MCF 10A (cell line): ENCODE results near the gene FBXL19. TPM values are rescaled to one million over a fixed set of nuclear protein-coding genes. Genes with fewer than 3 reads are reported as not detected.

ENCODE experiments used
- BruUV-seq: library from RNA; stranded (reverse); fragments of 400-500 nt; replicated peaks from 2 replicates; lab custom pipeline; 2021; lab: Mats Ljungman, UMichigan
- CTCF ChIA-PET: fragments of 300-600 bp; sonication (Branson Sonifier 250); formaldehyde crosslinking; extraction: SDS; loops from one replicate; lab custom pipeline; 2021; ENCODE audit warnings: antibody characterized with exemption, inconsistent platforms; lab: Yijun Ruan, JAX
- POLR2A ChIA-PET: fragments of 300-600, 350-650 bp; sonication (Branson Sonifier 250); formaldehyde crosslinking; extraction: SDS; loops from one replicate; lab custom pipeline; 2020; ENCODE audit warnings: antibody characterized with exemption, inconsistent platforms; lab: Yijun Ruan, JAX
- DNase-seq: peaks from one replicate; pipeline ENCODE4 v3.0.0-alpha.2; 2018; ENCODE audit not compliant: unreplicated experiment
- H3K27ac Mint-ChIP-seq: one replicate; pipeline ENCODE4 v1.8.0; 2022; ENCODE audit warnings: mild to moderate bottlenecking, low read depth, mixed read lengths; ENCODE audit not compliant: unreplicated experiment
- H3K27me3 Mint-ChIP-seq: one replicate; pipeline ENCODE4 v1.8.0; 2022; ENCODE audit warnings: mixed read lengths; ENCODE audit not compliant: insufficient read depth, unreplicated experiment
- H3K36me3 Mint-ChIP-seq: one replicate; pipeline ENCODE4 v1.8.0; 2022; ENCODE audit warnings: mild to moderate bottlenecking, moderate library complexity, mixed read lengths; ENCODE audit not compliant: insufficient read depth, unreplicated experiment
- H3K4me1 Mint-ChIP-seq: one replicate; pipeline ENCODE4 v1.8.0; 2022; ENCODE audit warnings: mixed read lengths; ENCODE audit not compliant: insufficient read depth, unreplicated experiment
- H3K4me3 Mint-ChIP-seq: one replicate; pipeline ENCODE4 v1.8.0; 2022; ENCODE audit warnings: mild to moderate bottlenecking, moderate library complexity, mixed read lengths; ENCODE audit not compliant: unreplicated experiment
- H3K9me3 Mint-ChIP-seq: one replicate; pipeline ENCODE4 v1.8.0; 2022; ENCODE audit warnings: mixed read lengths; ENCODE audit not compliant: unreplicated experiment
- CTCF ChIP-seq: fragments of 200-600 bp; IDR thresholded peaks from one replicate; pipeline ENCODE4 v1.8.0; 2022; ENCODE audit warnings: antibody characterized with exemption, mild to moderate bottlenecking; ENCODE audit not compliant: unreplicated experiment
- intact Hi-C: fragments of 100-400 bp; cut with micrococcal nuclease; formaldehyde crosslinking; loops from 2 replicates; pipeline ENCODE4 v1.14.1; 2022
- total RNA-seq: library from RNA; stranded (reverse); gene quantifications from 2 replicates; pipeline ENCODE4 v1.2.3, GENCODE V29; 2022

The FBXL19 gene
- total RNA-seq, 1 experiment from 2014 or later: 18.0 TPM

- H3K9me3 Mint-ChIP-seq: peaks cover 6% of the 10 kb centered on the region
Measured at GRCh38 chr16:30914830-30915229, 8.5 kb upstream of the FBXL19 start.

GRCh38 chr16:30918614-30919013 lies 4.8 kb upstream of the FBXL19 start:
- no peaks in the 10 kb centered on the region for H3K4me1 Mint-ChIP-seq
- POLR2A ChIA-PET: interaction anchor here (1.7 kb wide), 1 partner anchor 12 kb away, joined by 5 read pairs; no protein-coding TSS in a partner anchor
- peaks cover 9% of the 10 kb centered on the region for H3K36me3 Mint-ChIP-seq
- no peaks in the 10 kb centered on the region for H3K27me3 Mint-ChIP-seq
- H3K9me3 Mint-ChIP-seq: peaks cover 6% of the 10 kb centered on the region
- CTCF ChIA-PET: interaction anchor here (0.9 to 2.6 kb wide), 4 partner anchors 17 to 140 kb away, joined by 4 to 18 read pairs (median 7); no protein-coding TSS in a partner anchor
- intact Hi-C loops: no loop called here
- no peak for TF ChIP-seq CTCF
- no peak overlapping the region for H3K4me3 Mint-ChIP-seq
- no peak overlapping the region for H3K27ac Mint-ChIP-seq
- BruUV-seq: no TSS peak
- no peak for DNase-seq

More at GRCh38 chr16:30914830-30915229, 8.5 kb upstream of the FBXL19 start:
- Mint-ChIP-seq H3K4me3 (no peak overlapping the region), H3K36me3 (no peaks in the 10 kb centered on the region), H3K4me1 (no peaks in the 10 kb centered on the region), H3K27ac (no peak overlapping the region), H3K27me3 (no peaks in the 10 kb centered on the region)
- intact Hi-C loops: no loop called here
- ChIA-PET POLR2A (no interaction called here), CTCF (interaction anchor here (0.6 to 0.9 kb wide), 4 partner anchors 15 to 557 kb away, joined by 3 to 7 read pairs (median 4); no protein-coding TSS in a partner anchor)
- no TSS peak for BruUV-seq
- no peak for TF ChIP-seq CTCF
- DNase-seq: no peak

GRCh38 chr16:30920891-30921290 lies 2.5 kb upstream of the FBXL19 start:
- Mint-ChIP-seq H3K4me3 (peak overlapping the region; percentile 98), H3K4me1 (peaks cover 10% of the 10 kb centered on the region), H3K27ac (no peak overlapping the region), H3K27me3 (no peaks in the 10 kb centered on the region), H3K9me3 (peaks cover 6% of the 10 kb centered on the region), H3K36me3 (peaks cover 16% of the 10 kb centered on the region)
- intact Hi-C loops: loop anchor here (1.0 kb wide), 1 partner anchor 77 kb away; no protein-coding TSS in a partner anchor
- no peak for TF ChIP-seq CTCF
- BruUV-seq: no TSS peak
- POLR2A ChIA-PET: no interaction called here
- CTCF ChIA-PET: interaction anchor here (0.6 to 2.6 kb wide), 4 partner anchors 19 to 79 kb away, joined by 3 to 18 read pairs (median 4); no protein-coding TSS in a partner anchor
- no peak for DNase-seq

GRCh38 chr16:30921459-30921747 lies 2.0 kb upstream of the FBXL19 start:
- DNase-seq: no peak
- ChIA-PET POLR2A (no interaction called here), CTCF (interaction anchor here (0.6 to 2.6 kb wide), 4 partner anchors 20 to 80 kb away, joined by 3 to 18 read pairs (median 4); no protein-coding TSS in a partner anchor)
- peak overlapping the region; percentile 98 for H3K4me3 Mint-ChIP-seq
- H3K36me3 Mint-ChIP-seq: peaks cover 22% of the 10 kb centered on the region
- no TSS peak for BruUV-seq
- peaks cover 6% of the 10 kb centered on the region for H3K9me3 Mint-ChIP-seq
- peaks cover 14% of the 10 kb centered on the region for H3K4me1 Mint-ChIP-seq
- H3K27me3 Mint-ChIP-seq: no peaks in the 10 kb centered on the region
- no peak overlapping the region for H3K27ac Mint-ChIP-seq
- intact Hi-C loops: loop anchor here (1.0 kb wide), 1 partner anchor 77 kb away; no protein-coding TSS in a partner anchor
- no peak for TF ChIP-seq CTCF
